ENCODE data around the gene CCR5AS.
"Not testable (repeated sequence)": the region's sequence is repeated elsewhere in the genome, so short reads cannot be mapped to it uniquely, and the experiment has no call there.

CCR5AS gene

GRCh38 chr3:46410669-46411068, 3.8 kb upstream of the CCR5AS start:
- in situ Hi-C loops (cut with HindIII; ENCODE audit: low pct_ligation_motif_present, low pct_unique_long_range_greater_than_20kb, low sequenced_read_pairs): no loop called here

GRCh38 chr3:46409739-46410489, 3.0 kb upstream of the CCR5AS start:
- in situ Hi-C loops (cut with HindIII; ENCODE audit: low pct_ligation_motif_present, low pct_unique_long_range_greater_than_20kb, low sequenced_read_pairs): no loop called here
- DNase-seq: no peak

More at GRCh38 chr3:46410669-46411068, 3.8 kb upstream of the CCR5AS start:
- no peak for DNase-seq

DNA sequence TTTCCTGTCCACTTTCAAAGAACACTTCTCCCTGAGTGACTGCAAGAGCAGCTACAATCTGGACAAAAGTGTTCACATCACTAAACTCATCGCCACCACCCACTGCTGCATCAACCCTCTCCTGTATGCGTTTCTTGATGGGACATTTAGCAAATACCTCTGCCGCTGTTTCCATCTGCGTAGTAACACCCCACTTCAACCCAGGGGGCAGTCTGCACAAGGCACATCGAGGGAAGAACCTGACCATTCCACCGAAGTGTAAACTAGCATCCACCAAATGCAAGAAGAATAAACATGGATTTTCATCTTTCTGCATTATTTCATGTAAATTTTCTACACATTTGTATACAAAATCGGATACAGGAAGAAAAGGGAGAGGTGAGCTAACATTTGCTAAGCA, 2.0 kb upstream of the CCR5AS start:
- in situ Hi-C loops (cut with HindIII; ENCODE audit: low pct_ligation_motif_present, low pct_unique_long_range_greater_than_20kb, low sequenced_read_pairs): no loop called here
- no peak for DNase-seq

GRCh38 chr3:46407970-46408369, 1.1 kb upstream of the CCR5AS start:
- no peak for DNase-seq
- in situ Hi-C loops (cut with HindIII; ENCODE audit: low pct_ligation_motif_present, low pct_unique_long_range_greater_than_20kb, low sequenced_read_pairs): no loop called here

DNA sequence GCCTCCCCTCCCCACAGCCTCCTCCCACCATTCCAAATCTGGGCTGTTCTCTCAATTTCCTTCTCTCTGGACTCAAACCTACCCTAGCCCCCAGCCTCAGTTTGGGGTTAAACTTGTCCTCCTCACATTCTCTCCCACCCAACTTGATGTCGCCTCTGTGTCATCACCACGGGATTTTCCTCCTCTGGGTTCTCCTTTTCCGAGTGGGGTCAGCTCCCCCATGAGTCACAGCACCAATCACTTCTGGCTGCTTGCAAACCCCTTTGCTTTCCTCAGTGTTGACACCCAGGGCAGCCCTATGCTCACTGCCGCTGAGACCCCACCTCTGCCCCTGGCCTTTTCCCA, 451 bp downstream of the CCR5AS start:
- no peak for DNase-seq
- in situ Hi-C loops (cut with HindIII; ENCODE audit: low pct_ligation_motif_present, low pct_unique_long_range_greater_than_20kb, low sequenced_read_pairs): no loop called here

- DNase-seq: no peak
- in situ Hi-C loops (cut with HindIII; ENCODE audit: low pct_ligation_motif_present, low pct_unique_long_range_greater_than_20kb, low sequenced_read_pairs): no loop called here
Measured at GRCh38 chr3:46405301-46406019, 1.4 kb downstream of the CCR5AS start.

DNA sequence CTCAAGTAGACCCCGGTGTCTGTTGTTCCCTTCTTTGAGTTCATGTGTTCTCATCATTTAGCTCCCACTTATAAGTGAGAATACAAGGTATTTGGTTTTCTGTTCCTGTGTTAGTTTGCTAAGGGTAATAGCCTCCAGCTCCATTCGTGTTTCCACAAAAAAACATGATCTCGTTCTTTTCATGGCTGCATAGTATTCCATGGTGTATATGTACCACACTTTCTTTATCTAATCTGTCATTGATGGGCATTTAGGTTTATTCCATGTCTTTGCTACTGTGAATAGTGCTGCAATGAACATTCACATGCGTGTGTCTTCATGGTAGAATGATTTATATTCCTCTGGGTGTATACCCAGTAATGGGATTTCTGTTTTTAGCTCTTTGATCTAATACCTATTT, 4.0 kb downstream of the CCR5AS start:
- in situ Hi-C loops (cut with HindIII; ENCODE audit: low pct_ligation_motif_present, low pct_unique_long_range_greater_than_20kb, low sequenced_read_pairs); DNase-seq: not testable (repeated sequence)

- DNase-seq: no peak
- in situ Hi-C loops (cut with HindIII; ENCODE audit: low pct_ligation_motif_present, low pct_unique_long_range_greater_than_20kb, low sequenced_read_pairs): no loop called here
Measured at GRCh38 chr3:46401579-46401978, 5.3 kb downstream of the CCR5AS start.

- no peak for DNase-seq
- in situ Hi-C loops (cut with HindIII; ENCODE audit: low pct_ligation_motif_present, low pct_unique_long_range_greater_than_20kb, low sequenced_read_pairs): no loop called here
Measured at GRCh38 chr3:46400846-46401245, 6.0 kb downstream of the CCR5AS start.

- no peak for DNase-seq
Measured at GRCh38 chr3:46400000-46400734, 6.7 kb downstream of the CCR5AS start.

GRCh38 chr3:46399557-46399956, 7.3 kb downstream of the CCR5AS start:
- in situ Hi-C loops (cut with HindIII; ENCODE audit: low pct_ligation_motif_present, low pct_unique_long_range_greater_than_20kb, low sequenced_read_pairs): no loop called here
- no peak for DNase-seq

More at GRCh38 chr3:46400000-46400734, 6.7 kb downstream of the CCR5AS start:
- in situ Hi-C loops (cut with HindIII; ENCODE audit: low pct_ligation_motif_present, low pct_unique_long_range_greater_than_20kb, low sequenced_read_pairs): no loop called here

GRCh38 chr3:46399098-46399497, 7.8 kb downstream of the CCR5AS start:
- in situ Hi-C loops (cut with HindIII; ENCODE audit: low pct_ligation_motif_present, low pct_unique_long_range_greater_than_20kb, low sequenced_read_pairs): no loop called here
- no peak for DNase-seq

DNA sequence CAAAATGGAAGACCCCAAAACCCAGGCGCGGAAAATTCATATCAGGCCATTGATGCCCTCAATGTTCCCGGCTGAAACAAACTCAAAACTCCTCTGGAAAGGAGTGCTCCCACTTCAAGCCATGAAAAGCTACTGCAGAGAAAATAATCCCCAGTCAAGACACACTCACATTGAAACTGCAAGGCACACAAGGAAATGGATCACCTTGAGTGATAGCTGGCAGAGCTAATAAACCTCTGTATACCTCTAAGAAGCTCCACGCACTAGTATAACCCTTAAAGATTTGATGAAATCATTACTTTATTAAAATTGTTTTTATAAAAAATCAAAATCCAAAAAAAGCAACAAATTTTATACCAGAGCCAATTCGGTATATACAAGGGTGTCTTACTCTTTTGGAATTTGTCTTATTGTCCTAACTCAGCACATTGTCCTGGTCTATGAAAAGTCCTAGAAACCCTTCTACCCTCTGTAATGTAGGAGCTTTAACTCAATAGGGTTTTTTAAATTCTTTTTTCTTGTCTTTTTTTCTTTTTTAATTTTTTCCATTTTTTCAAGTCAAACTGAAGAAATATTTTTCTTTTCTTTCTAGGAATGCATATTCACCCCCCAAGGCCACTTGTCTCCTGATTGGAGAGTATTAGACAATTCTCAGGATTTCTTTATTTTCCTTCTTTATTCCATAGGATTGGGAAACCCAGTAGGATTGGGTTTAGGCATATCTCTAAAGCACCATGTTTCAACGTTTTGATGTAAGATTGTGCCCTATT, 8.5 kb downstream of the CCR5AS start:
- no peak for DNase-seq
- in situ Hi-C loops (cut with HindIII; ENCODE audit: low pct_ligation_motif_present, low pct_unique_long_range_greater_than_20kb, low sequenced_read_pairs): no loop called here

DNA sequence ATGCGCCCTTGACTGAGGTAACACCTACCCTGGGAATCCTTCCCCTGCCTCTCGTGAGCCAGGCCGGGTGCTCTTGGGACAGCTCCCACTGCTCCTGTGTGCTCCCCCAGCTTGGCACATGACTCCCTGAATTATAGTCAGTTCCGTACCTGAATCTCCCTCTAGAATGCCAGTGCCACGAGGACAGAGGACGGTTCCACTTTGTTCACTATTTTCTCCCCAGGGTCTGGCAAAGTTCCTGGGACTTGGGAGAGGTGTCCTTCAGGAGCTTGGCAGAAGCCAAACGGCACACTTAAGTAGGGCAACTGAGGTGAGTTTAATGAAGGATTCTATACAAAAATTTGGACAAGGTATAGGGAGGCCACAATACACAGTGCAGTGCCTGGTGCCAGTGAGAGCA, 9.8 kb downstream of the CCR5AS start:
- no peak for DNase-seq
- in situ Hi-C loops (cut with HindIII; ENCODE audit: low pct_ligation_motif_present, low pct_unique_long_range_greater_than_20kb, low sequenced_read_pairs): no loop called here

- DNase-seq: no peak
- in situ Hi-C loops (cut with HindIII; ENCODE audit: low pct_ligation_motif_present, low pct_unique_long_range_greater_than_20kb, low sequenced_read_pairs): no loop called here
Measured at GRCh38 chr3:46395766-46396530, 10.9 kb downstream of the CCR5AS start.

GRCh38 chr3:46395210-46395661, 11.6 kb downstream of the CCR5AS start:
- DNase-seq: no peak
- in situ Hi-C loops (cut with HindIII; ENCODE audit: low pct_ligation_motif_present, low pct_unique_long_range_greater_than_20kb, low sequenced_read_pairs): no loop called here

DNA sequence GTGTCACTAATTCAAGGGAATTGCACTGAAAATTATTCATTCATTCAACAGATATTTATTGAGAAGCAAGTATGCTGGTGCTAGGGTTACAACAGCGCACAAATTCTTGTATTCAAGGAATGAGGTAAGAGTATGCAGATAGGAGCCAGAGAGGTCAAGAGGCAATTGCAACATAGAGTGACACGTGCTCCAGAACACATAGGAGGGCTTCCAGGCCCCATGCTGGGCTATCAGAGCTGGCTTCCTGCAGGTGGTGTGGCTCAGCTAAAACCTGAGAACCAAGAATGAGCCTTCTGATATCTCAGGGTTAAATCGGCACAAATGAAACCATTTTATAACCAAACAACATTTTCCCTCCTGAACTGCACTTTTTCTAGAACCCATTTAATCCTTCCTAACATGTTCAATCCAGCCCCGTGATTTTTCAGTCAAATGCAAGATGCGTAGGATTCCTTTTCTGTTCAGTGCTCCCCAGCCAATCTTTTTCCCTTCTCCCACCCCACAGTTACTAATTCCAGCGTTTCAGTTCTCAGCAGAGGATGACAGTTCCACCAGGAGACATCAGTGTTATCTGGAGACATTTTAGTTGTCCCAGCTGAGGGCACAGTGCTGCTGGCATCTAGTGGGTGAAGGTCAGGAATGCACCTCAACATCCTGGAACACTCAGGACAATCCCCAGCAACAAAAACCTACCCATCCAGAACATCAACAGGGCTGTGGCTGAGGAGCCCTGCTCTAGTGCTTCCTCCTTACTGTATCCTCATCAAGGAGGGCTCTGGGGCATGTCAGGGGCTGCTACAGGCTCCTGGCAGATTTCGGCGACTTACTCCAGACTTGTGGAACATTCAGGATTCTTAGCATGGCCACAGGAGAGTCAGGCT, 13.1 kb downstream of the CCR5AS start:
- no peak for DNase-seq
- in situ Hi-C loops (cut with HindIII; ENCODE audit: low pct_ligation_motif_present, low pct_unique_long_range_greater_than_20kb, low sequenced_read_pairs): no loop called here
